HEK293 (cell line): ENCODE results near the gene CAB39L.
A peak's percentile ranks its signal among the peaks of the same experiment; 100 is the strongest.

Experiments
- CTCF ChIA-PET: fragments of 350-600 bp; formaldehyde crosslinking; extraction: SDS; loops from one replicate; lab custom pipeline; 2021; ENCODE audit warnings: antibody characterized with exemption; lab: Yijun Ruan, JAX
- POLR2A ChIA-PET: fragments of 300-600 bp; formaldehyde crosslinking; extraction: SDS; loops from one replicate; lab custom pipeline; 2020; ENCODE audit warnings: antibody characterized with exemption, inconsistent platforms; lab: Yijun Ruan, JAX
- H3K27ac ChIP-seq: fragments of 200-500 bp; sonication (Bioruptor generic); 2 replicates; pipeline ENCODE4 v1.5.1; 2014; ENCODE audit warnings: low read depth, low read length, control low read depth, inconsistent platforms; ENCODE audit errors: extremely low read depth
- H3K36me3 ChIP-seq, 2 experiments: fragments of 200-500 bp in 1 of 2; sonication (Bioruptor generic) in 1 of 2; 1 replicate in 1 of 2; 2 replicates in 1 of 2; pipeline ENCODE4 v1.5.1; 2014 to 2017; ENCODE audit warnings: inconsistent platforms in 2 of 2, low read length in 2 of 2; ENCODE audit not compliant: control insufficient read depth in 2 of 2, insufficient read depth in 1 of 2
- H3K4me1 ChIP-seq: fragments of 200-500 bp; sonication (Bioruptor generic); 2 replicates; pipeline ENCODE4 v1.5.1; 2014; ENCODE audit warnings: mild to moderate bottlenecking, low read length, inconsistent platforms; ENCODE audit not compliant: control insufficient read depth, insufficient read depth
- H3K4me3 ChIP-seq: 2 replicates; pipeline ENCODE4 v1.5.1; 2011; ENCODE audit warnings: low read depth, mild to moderate bottlenecking, control low read depth, low read length, moderate library complexity
- H3K9me3 ChIP-seq: fragments of 200-500 bp; sonication (Bioruptor generic); 2 replicates; pipeline ENCODE4 v1.5.1; 2014; ENCODE audit warnings: low read depth, low read length, inconsistent platforms; ENCODE audit not compliant: control insufficient read depth, insufficient read depth
- HIC1 ChIP-seq: fragments of 450-650 bp; formaldehyde crosslinking; IDR thresholded peaks from 2 replicates; pipeline ENCODE4 v1.5.1; 2016; ENCODE audit warnings: missing biosample characterization, missing genetic modification characterization
- INSM2 ChIP-seq: fragments of 450-650 bp; formaldehyde crosslinking; IDR thresholded peaks from 2 replicates; pipeline ENCODE4 v1.5.1; 2016; ENCODE audit warnings: missing biosample characterization, missing genetic modification characterization
- KLF9 ChIP-seq: fragments of 450-650 bp; formaldehyde crosslinking; IDR thresholded peaks from 2 replicates; pipeline ENCODE4 v1.5.1; 2016; ENCODE audit warnings: missing biosample characterization, missing genetic modification characterization, low read depth
- PATZ1 ChIP-seq: fragments of 450-650 bp; formaldehyde crosslinking; IDR thresholded peaks from 2 replicates; pipeline ENCODE4 v1.5.1; 2016; ENCODE audit warnings: missing biosample characterization, missing genetic modification characterization
- SCRT1 ChIP-seq: fragments of 450-650 bp; formaldehyde crosslinking; IDR thresholded peaks from 2 replicates; pipeline ENCODE4 v1.5.1; 2016; ENCODE audit warnings: missing biosample characterization, missing genetic modification characterization, borderline replicate concordance
- SCRT2 ChIP-seq: fragments of 450-650 bp; formaldehyde crosslinking; IDR thresholded peaks from 2 replicates; pipeline ENCODE4 v1.5.1; 2016; ENCODE audit warnings: missing biosample characterization, missing genetic modification characterization
- ZBTB1 ChIP-seq: fragments of 450-650 bp; formaldehyde crosslinking; IDR thresholded peaks from 2 replicates; pipeline ENCODE4 v1.5.1; 2016; ENCODE audit warnings: missing biosample characterization, missing genetic modification characterization
- ZBTB44 ChIP-seq: fragments of 450-650 bp; IDR thresholded peaks from 2 replicates; pipeline ENCODE4 v1.5.1; 2018; ENCODE audit warnings: missing biosample characterization, mild to moderate bottlenecking, missing genetic modification characterization
- ZEB2 ChIP-seq: fragments of 450-650 bp; formaldehyde crosslinking; IDR thresholded peaks from 2 replicates; pipeline ENCODE4 v1.5.1; 2016; ENCODE audit warnings: missing biosample characterization, missing genetic modification characterization
- ZNF121 ChIP-seq: fragments of 450-650 bp; formaldehyde crosslinking; IDR thresholded peaks from 2 replicates; pipeline ENCODE4 v1.5.1; 2016; ENCODE audit warnings: missing biosample characterization, missing genetic modification characterization
- ZNF146 ChIP-seq: fragments of 450-650 bp; formaldehyde crosslinking; IDR thresholded peaks from 2 replicates; pipeline ENCODE4 v1.5.1; 2016; ENCODE audit warnings: missing biosample characterization, missing genetic modification characterization
- ZNF155 ChIP-seq: fragments of 450-650 bp; formaldehyde crosslinking; IDR thresholded peaks from 2 replicates; pipeline ENCODE4 v1.5.1; 2016; ENCODE audit warnings: missing biosample characterization, missing genetic modification characterization
- ZNF239 ChIP-seq: fragments of 450-650 bp; formaldehyde crosslinking; IDR thresholded peaks from 2 replicates; pipeline ENCODE4 v1.5.1; 2016; ENCODE audit warnings: missing biosample characterization, missing genetic modification characterization
- ZNF366 ChIP-seq: fragments of 450-650 bp; formaldehyde crosslinking; conservative IDR thresholded peaks from 2 replicates; pipeline ENCODE4 v1.5.1; 2016; ENCODE audit warnings: missing biosample characterization, missing genetic modification characterization
- ZNF433 ChIP-seq: fragments of 450-650 bp; formaldehyde crosslinking; IDR thresholded peaks from 2 replicates; pipeline ENCODE4 v1.5.1; 2016; ENCODE audit warnings: missing biosample characterization, missing genetic modification characterization, low read depth
- ZNF488 ChIP-seq: fragments of 450-650 bp; formaldehyde crosslinking; IDR thresholded peaks from 2 replicates; pipeline ENCODE4 v1.5.1; 2016; ENCODE audit warnings: missing biosample characterization, missing genetic modification characterization
- ZNF521 ChIP-seq: fragments of 450-650 bp; formaldehyde crosslinking; IDR thresholded peaks from 2 replicates; pipeline ENCODE4 v1.5.1; 2017; ENCODE audit warnings: missing biosample characterization, mild to moderate bottlenecking, missing genetic modification characterization
- ZNF560 ChIP-seq: fragments of 450-650 bp; formaldehyde crosslinking; IDR thresholded peaks from 2 replicates; pipeline ENCODE4 v1.5.1; 2017; ENCODE audit warnings: missing biosample characterization, missing genetic modification characterization, borderline replicate concordance
- ZNF621 ChIP-seq: fragments of 450-650 bp; formaldehyde crosslinking; IDR thresholded peaks from 2 replicates; pipeline ENCODE4 v1.5.1; 2017; ENCODE audit warnings: missing biosample characterization, missing genetic modification characterization
- ZNF792 ChIP-seq: fragments of 450-650 bp; formaldehyde crosslinking; IDR thresholded peaks from 2 replicates; pipeline ENCODE4 v1.5.1; 2016; ENCODE audit warnings: missing biosample characterization, missing genetic modification characterization
- ZSCAN16 ChIP-seq: fragments of 450-650 bp; formaldehyde crosslinking; IDR thresholded peaks from 2 replicates; pipeline ENCODE4 v1.5.1; 2016; ENCODE audit warnings: missing biosample characterization, missing genetic modification characterization
- ZSCAN4 ChIP-seq: fragments of 450-650 bp; formaldehyde crosslinking; IDR thresholded peaks from 2 replicates; pipeline ENCODE4 v1.5.1; 2017; ENCODE audit warnings: missing biosample characterization, missing genetic modification characterization

Gene CAB39L

GRCh38 chr13:49455007-49455398, 11.1 kb upstream of the CAB39L start:
- H3K27ac ChIP-seq: no peak overlapping the region
- TF ChIP-seq SCRT2 (tag by site-specific recombination) (peak; percentile 75), ZNF560 (no peak), ZNF121 (tag by site-specific recombination) (no peak), ZNF792 (no peak)
- CTCF ChIA-PET: interaction anchor here (0.6 kb wide), 1 partner anchor 61 kb away, joined by 3 read pairs; no protein-coding TSS in a partner anchor
- H3K9me3 ChIP-seq: no peaks in the 10 kb centered on the region
- no peaks in the 10 kb centered on the region for H3K36me3 ChIP-seq
- H3K4me3 ChIP-seq: no peak overlapping the region
- no peaks in the 10 kb centered on the region for H3K4me1 ChIP-seq
- POLR2A ChIA-PET: no interaction called here

GRCh38 chr13:49454388-49455006, 10.6 kb upstream of the CAB39L start:
- ChIA-PET CTCF (no interaction called here), POLR2A (no interaction called here)
- Histone ChIP-seq H3K27ac (no peak overlapping the region), H3K9me3 (no peaks in the 10 kb centered on the region), H3K4me3 (no peak overlapping the region), H3K36me3 (no peaks in the 10 kb centered on the region), H3K4me1 (no peaks in the 10 kb centered on the region)
- TF ChIP-seq ZNF155 (tag by site-specific recombination): no peak
- no peak for TF ChIP-seq ZNF239
- no peak for TF ChIP-seq ZSCAN4
- no peak for TF ChIP-seq SCRT1 (tag by site-specific recombination)
- TF ChIP-seq ZSCAN16: no peak
- no peak for TF ChIP-seq ZNF433
- TF ChIP-seq PATZ1 (tag by site-specific recombination): no peak
- no peak for TF ChIP-seq INSM2 (tag by site-specific recombination)
- TF ChIP-seq ZBTB44 (tag by site-specific recombination): no peak
- TF ChIP-seq KLF9: no peak
- no peak for TF ChIP-seq ZNF146 (tag by site-specific recombination)
- no peak for TF ChIP-seq ZEB2 (tag by site-specific recombination)
- no peak for TF ChIP-seq ZBTB1
- no peak for TF ChIP-seq ZNF521 (tag by site-specific recombination)
- no peak for TF ChIP-seq ZNF792
- TF ChIP-seq ZNF366 (tag by site-specific recombination): no peak
- TF ChIP-seq HIC1 (tag by site-specific recombination): no peak
- no peak for TF ChIP-seq ZNF488
- no peak for TF ChIP-seq ZNF621 (tag by site-specific recombination)
